HL-60/S4 treated with retinoic acid at 250 ng/mL for 4 days and 3 days (cell line): ENCODE results near the gene PLEKHS1.
"Not testable (repeated sequence)": the region's sequence is repeated elsewhere in the genome, so short reads cannot be mapped to it uniquely, and the experiment has no call there.

Experiments
- in situ Hi-C: fragments of 300-500 bp; cut with MboI; formaldehyde crosslinking; loops from 2 replicates; pipeline ENCODE4 v1.7.0; 2022; ENCODE audit warnings: low sequenced_read_pairs

The PLEKHS1 gene

DNA sequence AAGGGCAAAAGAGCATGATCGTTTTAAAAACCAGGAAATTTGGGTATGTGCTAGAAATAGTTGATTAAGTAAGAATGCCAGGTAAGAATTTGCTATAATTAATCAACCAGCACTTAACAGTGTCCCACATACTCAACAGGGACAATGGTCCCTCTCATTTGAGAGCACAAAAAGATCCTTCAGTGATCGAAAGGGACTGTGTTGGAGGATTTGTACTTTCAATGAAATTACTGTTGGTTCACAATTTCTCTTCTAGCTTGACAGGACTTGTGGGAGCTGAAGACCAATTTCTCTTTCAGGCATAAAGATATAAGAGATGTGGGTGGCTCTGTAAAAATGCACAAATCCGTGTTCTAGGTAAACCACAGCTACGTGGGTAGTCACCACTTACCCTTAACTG, 12.5 kb upstream of the PLEKHS1 start:
- in situ Hi-C loops = no loop called here

DNA sequence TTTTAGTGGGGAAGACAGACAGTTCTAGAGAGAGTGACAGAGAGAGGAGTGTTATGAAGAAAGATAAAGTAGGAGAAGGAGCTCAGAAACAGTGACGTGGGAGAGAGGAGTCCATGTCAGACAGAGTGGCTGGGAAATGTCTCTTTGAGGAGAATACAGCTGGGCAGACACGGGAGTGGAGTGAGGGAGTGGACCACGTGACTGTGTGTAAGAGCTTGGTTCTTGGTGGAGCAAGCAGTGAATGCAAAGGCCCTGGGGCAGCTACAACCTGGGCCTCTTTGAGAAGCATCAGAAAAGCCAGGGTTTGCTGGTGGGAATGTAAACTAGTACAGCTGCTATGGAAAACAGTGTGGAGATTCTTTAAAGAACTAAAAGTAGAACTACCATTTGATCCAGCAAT, 11.9 kb upstream of the PLEKHS1 start:
- in situ Hi-C loops = no loop called here

- in situ Hi-C loops = no loop called here
Measured at GRCh38 chr10:113740850-113741249, 10.6 kb upstream of the PLEKHS1 start.

DNA sequence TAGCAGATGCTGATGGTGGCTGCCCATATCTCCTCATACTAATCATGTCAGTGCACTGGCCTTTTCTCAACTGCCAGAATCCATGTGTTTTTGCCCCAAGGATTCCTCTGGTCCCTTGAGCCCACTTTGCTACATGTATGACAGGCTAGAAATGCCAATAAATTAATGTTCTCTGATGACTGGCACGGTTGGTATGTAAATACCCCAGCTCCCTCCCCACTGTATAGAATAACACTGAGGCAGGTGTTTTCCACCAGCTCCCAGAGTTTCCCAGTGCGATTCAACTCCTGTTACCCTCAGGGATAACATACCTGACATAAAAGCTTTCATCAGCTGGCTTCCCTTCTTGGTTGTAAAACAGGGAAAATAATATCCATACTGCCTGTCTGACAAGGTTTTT, 9.0 kb upstream of the PLEKHS1 start:
- in situ Hi-C loops = no loop called here

DNA sequence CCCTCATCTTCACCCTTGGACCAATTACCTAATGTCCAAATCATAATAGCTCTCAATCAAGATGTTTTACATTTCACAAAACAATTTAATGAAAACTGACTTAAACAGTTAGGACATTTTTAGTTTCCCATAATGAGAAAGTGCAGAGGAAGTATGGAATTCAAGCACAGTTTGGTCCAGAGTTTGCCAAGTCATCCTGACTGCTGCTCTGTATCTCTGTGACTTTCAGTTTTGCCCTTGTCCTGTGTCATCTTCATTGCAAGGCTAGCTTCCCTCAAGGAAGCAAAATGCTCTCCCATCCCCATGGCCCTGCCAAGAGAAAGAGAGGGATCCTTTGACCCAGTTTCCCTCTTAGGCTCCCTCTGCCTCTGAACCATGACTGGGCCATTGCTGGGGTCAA, 7.9 kb upstream of the PLEKHS1 start:
- in situ Hi-C loops = no loop called here

DNA sequence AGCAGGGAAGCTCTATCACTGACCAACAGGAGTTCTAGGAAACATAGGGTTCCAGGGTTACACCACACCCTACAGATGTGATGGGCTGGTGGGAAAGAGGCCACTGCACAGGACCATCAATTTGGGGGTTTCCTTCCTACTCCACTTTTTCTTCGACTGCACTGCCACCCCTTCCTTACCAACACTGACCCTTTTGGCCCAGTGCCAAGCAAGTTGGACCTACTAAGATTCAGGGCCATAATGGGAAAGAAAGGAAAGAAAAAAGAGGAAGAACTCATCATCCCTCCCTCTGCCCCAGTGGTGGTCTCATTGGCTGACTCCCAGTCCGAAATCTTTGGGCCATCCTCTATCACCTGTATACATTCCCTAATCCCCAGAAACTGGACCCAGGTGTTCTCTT, 6.1 kb upstream of the PLEKHS1 start:
- in situ Hi-C loops = no loop called here

DNA sequence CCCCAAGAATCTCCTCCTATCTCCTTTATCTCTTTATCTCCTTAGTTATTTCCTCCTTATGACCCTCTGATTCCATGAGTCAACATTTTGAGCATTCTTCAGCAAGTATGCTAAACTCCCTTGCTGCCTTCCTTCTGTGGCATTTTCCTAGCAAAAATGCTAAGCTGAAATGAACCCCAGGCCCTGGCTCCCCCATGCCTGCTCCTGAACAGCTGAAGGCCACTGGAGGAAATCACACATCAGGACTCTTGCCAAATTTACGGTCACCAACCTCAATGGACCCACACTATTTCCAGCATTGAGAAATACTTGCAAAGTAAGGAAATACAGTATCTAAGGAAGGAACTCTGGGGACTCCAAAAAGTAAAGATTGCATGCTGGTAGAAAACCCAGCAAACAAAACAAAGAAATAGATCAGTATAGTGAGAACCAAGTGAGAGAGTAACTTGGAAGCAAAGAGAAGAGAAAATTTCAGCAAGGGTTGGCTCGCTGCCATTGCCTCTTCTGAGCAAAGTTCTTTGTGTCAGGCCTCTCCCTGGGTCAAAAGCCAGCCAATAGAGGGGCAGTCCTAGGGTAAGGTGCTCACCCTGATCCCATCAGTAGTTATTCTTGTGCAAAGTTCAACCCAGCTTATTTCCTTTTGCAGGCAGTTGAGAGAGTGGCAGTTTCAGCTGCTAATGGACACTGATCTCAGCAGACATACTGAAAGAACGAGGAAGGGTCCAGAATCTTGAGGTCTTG, 5.1 kb upstream of the PLEKHS1 start:
- in situ Hi-C loops = no loop called here

GRCh38 chr10:113752553-113752952, 1.1 kb downstream of the PLEKHS1 start:
- in situ Hi-C loops = no loop called here

- in situ Hi-C loops = no loop called here
Measured at GRCh38 chr10:113753020-113753692, 1.7 kb downstream of the PLEKHS1 start.

- in situ Hi-C loops = no loop called here
Measured at GRCh38 chr10:113754125-113754524, 2.6 kb downstream of the PLEKHS1 start.

GRCh38 chr10:113754768-113755167, 3.3 kb downstream of the PLEKHS1 start:
- in situ Hi-C loops = no loop called here

- in situ Hi-C loops = no loop called here
Measured at GRCh38 chr10:113756940-113757543, 5.6 kb downstream of the PLEKHS1 start.

GRCh38 chr10:113762083-113762482, 10.6 kb downstream of the PLEKHS1 start:
- in situ Hi-C loops = no loop called here

GRCh38 chr10:113764582-113764981, 13.1 kb downstream of the PLEKHS1 start:
- in situ Hi-C loops = no loop called here

DNA sequence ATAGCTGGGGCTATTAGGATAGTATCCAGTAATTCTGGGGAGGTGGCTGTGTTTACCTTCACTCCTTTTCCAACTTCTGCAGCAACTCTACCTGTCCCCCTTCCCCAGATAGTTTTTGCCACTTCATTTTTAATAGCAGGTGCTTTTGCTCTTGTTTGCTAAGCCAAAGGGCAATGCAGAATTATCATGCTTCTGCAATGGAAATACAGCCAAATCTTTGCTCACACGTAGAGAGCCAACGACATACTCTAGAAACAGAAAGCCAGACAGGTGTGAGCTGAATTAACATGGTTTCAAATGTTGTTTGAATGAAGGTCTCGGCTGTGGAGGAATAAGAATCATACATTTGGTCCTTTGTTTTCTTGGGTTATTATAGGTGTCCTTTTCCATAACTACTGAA, 14.4 kb downstream of the PLEKHS1 start:
- in situ Hi-C loops = no loop called here

DNA sequence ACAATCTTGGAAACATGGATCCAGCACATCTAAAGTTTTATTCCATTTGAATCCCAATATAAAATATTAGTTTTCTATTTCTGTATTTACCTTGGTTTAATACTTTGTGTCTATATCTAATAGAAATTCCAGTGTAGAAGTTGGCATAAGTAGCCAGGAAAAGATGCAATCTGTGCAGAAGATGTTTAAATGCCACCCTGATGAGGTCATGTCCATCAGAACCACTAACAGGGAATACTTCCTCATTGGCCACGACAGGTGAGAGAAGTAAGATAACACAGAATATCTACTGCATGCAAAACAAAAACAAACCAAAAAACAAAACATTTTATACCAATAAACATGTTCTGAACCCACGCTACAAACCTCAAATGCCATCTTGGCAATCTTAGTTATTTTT, 15.7 kb downstream of the PLEKHS1 start:
- in situ Hi-C loops = no loop called here

DNA sequence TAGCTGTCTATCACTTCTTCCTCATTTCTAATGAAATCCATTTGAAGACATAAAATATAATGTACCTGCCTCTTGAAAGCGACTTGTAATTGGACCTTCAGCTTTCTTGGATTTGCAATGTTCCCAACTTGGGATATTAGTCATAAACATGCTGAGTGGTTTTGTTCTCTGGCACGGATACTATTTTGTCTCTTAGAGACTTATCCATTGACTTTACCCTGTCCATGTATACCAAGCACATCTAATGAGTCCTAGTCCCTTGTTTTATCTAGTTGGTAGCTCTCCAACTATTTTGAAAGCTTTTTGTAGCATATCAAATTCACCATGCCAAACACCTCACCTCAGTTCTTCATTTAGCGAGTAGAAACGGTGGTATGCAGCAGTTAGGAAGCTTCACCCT, 18.9 kb downstream of the PLEKHS1 start:
- in situ Hi-C loops = no loop called here

GRCh38 chr10:113771131-113771530, 19.6 kb downstream of the PLEKHS1 start:
- in situ Hi-C loops = not testable (repeated sequence)

DNA sequence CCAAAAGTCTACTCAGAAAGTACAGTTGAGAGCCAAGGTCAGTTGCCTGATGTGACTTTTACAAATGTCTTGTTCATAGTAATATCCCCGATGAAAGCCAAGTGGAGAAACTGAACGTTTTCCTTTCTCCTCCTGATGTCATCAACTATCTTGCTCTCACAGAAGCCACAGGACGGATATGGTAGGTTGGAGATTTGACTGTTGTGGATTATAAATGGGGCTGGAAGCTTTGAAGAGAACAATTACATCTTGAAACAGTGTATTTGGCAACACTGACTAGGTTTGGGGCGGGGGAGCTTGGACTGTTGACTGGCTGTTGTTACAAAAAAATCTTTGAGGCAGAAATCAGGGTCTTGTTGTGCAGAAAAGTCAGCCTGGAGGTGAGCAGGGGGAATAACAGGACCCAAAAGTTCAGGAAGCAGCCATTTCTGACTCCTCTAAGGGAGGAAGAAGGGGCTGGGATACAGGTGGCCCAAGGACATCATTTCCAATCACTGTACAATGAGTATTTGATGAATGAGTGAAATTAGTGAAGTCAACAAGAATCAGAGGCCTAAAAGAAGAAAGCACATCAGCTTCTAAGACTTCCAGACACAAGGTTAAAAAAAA, 24.3 kb downstream of the PLEKHS1 start:
- in situ Hi-C loops = no loop called here

- in situ Hi-C loops = no loop called here
Measured at GRCh38 chr10:113776553-113776952, 25.1 kb downstream of the PLEKHS1 start.

GRCh38 chr10:113780681-113781250, 29.3 kb downstream of the PLEKHS1 start:
- in situ Hi-C loops = no loop called here
